Measurements from ENCODE around the gene XPOT.
A peak's percentile ranks its signal among the peaks of the same experiment; 100 is the strongest.

Gene XPOT

GRCh38 chr12:64407342-64408223 lies 3.4 kb downstream of the XPOT start:
- TF ChIP-seq TCF12 (IDR thresholded peaks at IDR 0.05; ENCODE audit: low read depth) (no peak), CREB1 (IDR thresholded peaks at IDR 0.05; ENCODE audit: low read depth) (no peak), EGR1 (IDR thresholded peaks at IDR 0.05) (no peak), NFIC (IDR thresholded peaks at IDR 0.05) (no peak), EP300 (IDR thresholded peaks at IDR 0.05; ENCODE audit: borderline replicate concordance) (no peak)

GRCh38 chr12:64411427-64411826 lies 7.2 kb downstream of the XPOT start:
- TF ChIP-seq MAX (IDR thresholded peaks at IDR 0.05) (no peak), RAD21 (IDR thresholded peaks at IDR 0.05; ENCODE audit: low read depth) (no peak), CEBPB (IDR thresholded peaks at IDR 0.05) (no peak), EP300 (IDR thresholded peaks at IDR 0.05; ENCODE audit: borderline replicate concordance) (no peak), ZBTB7A (IDR thresholded peaks at IDR 0.05; ENCODE audit: low read depth) (no peak), FOXM1 (IDR thresholded peaks at IDR 0.05; ENCODE audit: borderline replicate concordance, low read depth) (no peak), NFIC (IDR thresholded peaks at IDR 0.05) (no peak), TAF1 (IDR thresholded peaks at IDR 0.05; ENCODE audit: low read depth) (no peak), TCF12 (IDR thresholded peaks at IDR 0.05; ENCODE audit: low read depth) (no peak), CREB1 (IDR thresholded peaks at IDR 0.05; ENCODE audit: low read depth) (no peak), EGR1 (IDR thresholded peaks at IDR 0.05) (no peak), YY1 (IDR thresholded peaks at IDR 0.05; ENCODE audit: low read depth) (no peak), TEAD4 (IDR thresholded peaks at IDR 0.05) (no peak), USF1 (IDR thresholded peaks at IDR 0.05) (no peak), REST (IDR thresholded peaks at IDR 0.05; ENCODE audit: low read depth) (no peak)

- no peak for TF ChIP-seq CEBPB (IDR thresholded peaks at IDR 0.05)
- no peak for TF ChIP-seq MAX (IDR thresholded peaks at IDR 0.05)
- TF ChIP-seq ZBTB7A (IDR thresholded peaks at IDR 0.05; ENCODE audit: low read depth): no peak
- TF ChIP-seq USF1 (IDR thresholded peaks at IDR 0.05): no peak
These were observed 8.3 kb downstream of the XPOT start for GRCh38 chr12:64412459-64412858.

- no peak for TF ChIP-seq CREB1 (IDR thresholded peaks at IDR 0.05; ENCODE audit: low read depth)
- TF ChIP-seq EP300 (IDR thresholded peaks at IDR 0.05; ENCODE audit: borderline replicate concordance): no peak
- no peak for TF ChIP-seq YY1 (IDR thresholded peaks at IDR 0.05; ENCODE audit: low read depth)
- no peak for TF ChIP-seq RAD21 (IDR thresholded peaks at IDR 0.05; ENCODE audit: low read depth)
- TF ChIP-seq ZBTB7A (IDR thresholded peaks at IDR 0.05; ENCODE audit: low read depth): no peak
- TF ChIP-seq CEBPB (IDR thresholded peaks at IDR 0.05): no peak
- TF ChIP-seq TEAD4 (IDR thresholded peaks at IDR 0.05): no peak
- no peak for TF ChIP-seq TCF12 (IDR thresholded peaks at IDR 0.05; ENCODE audit: low read depth)
- no peak for TF ChIP-seq USF1 (IDR thresholded peaks at IDR 0.05)
These were observed 9.7 kb downstream of the XPOT start for GRCh38 chr12:64413884-64414283.

- no peak for TF ChIP-seq CEBPB (IDR thresholded peaks at IDR 0.05)
- no peak for TF ChIP-seq ZBTB7A (IDR thresholded peaks at IDR 0.05; ENCODE audit: low read depth)
- TF ChIP-seq MAX (IDR thresholded peaks at IDR 0.05): no peak
- no peak for TF ChIP-seq EP300 (IDR thresholded peaks at IDR 0.05; ENCODE audit: borderline replicate concordance)
- no peak for TF ChIP-seq USF1 (IDR thresholded peaks at IDR 0.05)
These were observed 14.0 kb downstream of the XPOT start for GRCh38 chr12:64418209-64418608.

GRCh38 chr12:64419696-64420095 lies 15.5 kb downstream of the XPOT start:
- TF ChIP-seq EGR1 (IDR thresholded peaks at IDR 0.05) (no peak), RAD21 (IDR thresholded peaks at IDR 0.05; ENCODE audit: low read depth) (no peak)

GRCh38 chr12:64427988-64428387 lies 23.8 kb downstream of the XPOT start:
- TF ChIP-seq TAF1 (IDR thresholded peaks at IDR 0.05; ENCODE audit: low read depth): no peak
- peak; percentile 50 for TF ChIP-seq USF1 (IDR thresholded peaks at IDR 0.05)
- peak; percentile 47; the same call in 1 of the 2 replicates for TF ChIP-seq MAX (IDR thresholded peaks at IDR 0.05)

Measured in Ishikawa (cell line).